HCT116 (cell line): Measurements from ENCODE around the gene ELAVL1. TPM values are rescaled to one million over a fixed set of nuclear protein-coding genes. Genes with fewer than 3 reads are reported as not detected.
A peak's percentile ranks its signal among the peaks of the same experiment; 100 is the strongest.

Source experiments
- ATAC-seq: fragments of 200-7000 bp; cut with Tn5 transposase; 2 replicates; pipeline ENCODE4 v1.9.1; 2020; ENCODE audit warnings: mild to moderate bottlenecking, moderate library complexity
- BruUV-seq: library from RNA; stranded (reverse); fragments of 400-500 nt; replicated peaks from 2 replicates; lab custom pipeline; 2021; lab: Mats Ljungman, UMichigan
- CTCF ChIA-PET: fragments of 300-600 bp; sonication (Branson Sonifier 250); formaldehyde crosslinking; loops from one replicate; lab custom pipeline; 2021; ENCODE audit warnings: antibody characterized with exemption; lab: Charles Lee
- POLR2A ChIA-PET: fragments of 300-600, 350-600 bp; sonication (Branson Sonifier 250); formaldehyde crosslinking; loops from one replicate; lab custom pipeline; 2021; ENCODE audit warnings: antibody characterized with exemption; lab: Charles Lee
- RAD21 ChIA-PET, 2 experiments: fragments of 300-600 bp; sonication (Branson Sonifier 250); formaldehyde crosslinking; loops; one replicate each; lab custom pipeline; 2023; ENCODE audit warnings: low total read pairs in 2 of 2; ENCODE audit not compliant: uncharacterized antibody in 2 of 2, unreplicated experiment in 2 of 2, low non-redundant PET in 1 of 2; lab: Charles Lee
- DNase-seq: peaks from one replicate; pipeline ENCODE4 v3.0.0-alpha.2; 2010; ENCODE audit warnings: low read depth, low spot score
- H2AFZ ChIP-seq: fragments of 200-600 bp; shearing (Covaris generic), sonication (generic); 2 replicates; pipeline ENCODE4 v1.6.1; 2017; ENCODE audit warnings: low read depth, mixed run types, mixed read lengths, antibody characterized with exemption, low read length; ENCODE audit not compliant: poor library complexity, severe bottlenecking
- H3K27ac ChIP-seq: 2 replicates; pipeline ENCODE4 v1.5.1; 2012; ENCODE audit warnings: low read depth, low read length
- H3K27me3 ChIP-seq: fragments of 200-600 bp; sonication (generic); 2 replicates; pipeline ENCODE4 v1.6.1; 2016; ENCODE audit warnings: mixed run types, low read length, mixed read lengths; ENCODE audit not compliant: insufficient read depth
- H3K36me3 ChIP-seq, 2 experiments: fragments of 200-500 bp in 1 of 2; fragments of 200-600 bp in 1 of 2; sonication (Bioruptor generic) in 1 of 2; sonication (generic) in 1 of 2; 2 replicates each; pipeline versions ENCODE4 v1.5.1 to v1.6.1; 2014 to 2016; ENCODE audit warnings: low read length in 2 of 2, inconsistent platforms in 1 of 2, mixed read lengths in 1 of 2, mixed run types in 1 of 2; ENCODE audit not compliant: insufficient read depth in 2 of 2, control insufficient read depth in 1 of 2
- H3K4me1 ChIP-seq, 2 experiments: fragments of 200-600 bp in 1 of 2; sonication (generic) in 1 of 2; 2 replicates each; pipeline versions ENCODE4 v1.5.1 to v1.6.1; 2012 to 2017; ENCODE audit warnings: low read length in 2 of 2, inconsistent platforms in 1 of 2, mild to moderate bottlenecking in 1 of 2, mixed read lengths in 1 of 2, mixed run types in 1 of 2, moderate library complexity in 1 of 2; ENCODE audit not compliant: insufficient read depth in 2 of 2, control insufficient read depth in 1 of 2
- H3K4me2 ChIP-seq: fragments of 200-600 bp; sonication (generic); 2 replicates; pipeline ENCODE4 v1.6.1; 2017; ENCODE audit warnings: mixed run types, low read length, mixed read lengths
- H3K4me3 ChIP-seq, 2 experiments: fragments of 200-600 bp in 1 of 2; sonication (generic) in 1 of 2; replicated peaks in 1 of 2; 2 replicates each; pipeline ENCODE4 v1.5.1; 2011 to 2016; ENCODE audit warnings: low read length in 2 of 2, control low read depth in 1 of 2, low read depth in 1 of 2, mild to moderate bottlenecking in 1 of 2, mixed read lengths in 1 of 2, mixed run types in 1 of 2
- H3K79me2 ChIP-seq: fragments of 200-600 bp; sonication (generic); 2 replicates; pipeline ENCODE4 v1.6.1; 2017; ENCODE audit warnings: mild to moderate bottlenecking, mixed run types, low read length, moderate library complexity, mixed read lengths; ENCODE audit not compliant: insufficient read depth
- H3K9ac ChIP-seq: fragments of 200-600 bp; sonication (generic); 2 replicates; pipeline ENCODE4 v1.6.1; 2016; ENCODE audit warnings: low read length, mixed read lengths
- H3K9me2 ChIP-seq: fragments of 200-600 bp; sonication (generic), shearing (Covaris generic); 2 replicates; pipeline ENCODE4 v1.6.1; 2017; ENCODE audit warnings: mixed run types, mild to moderate bottlenecking, moderate library complexity; ENCODE audit not compliant: insufficient read depth
- H3K9me3 ChIP-seq, 2 experiments: fragments of 200-500 bp in 1 of 2; fragments of 200-600 bp in 1 of 2; sonication (Bioruptor generic) in 1 of 2; sonication (generic) in 1 of 2; 2 replicates each; pipeline ENCODE4 v1.6.1; 2014 to 2017; ENCODE audit warnings: low read length in 2 of 2, mixed read lengths in 2 of 2, inconsistent platforms in 1 of 2, low read depth in 1 of 2, mild to moderate bottlenecking in 1 of 2, mixed run types in 1 of 2, moderate library complexity in 1 of 2; ENCODE audit not compliant: control insufficient read depth in 1 of 2, insufficient read depth in 1 of 2
- H4K20me1 ChIP-seq: fragments of 200-600 bp; sonication (generic), shearing (Covaris generic); 2 replicates; pipeline ENCODE4 v1.6.1; 2017; ENCODE audit warnings: mixed run types, mild to moderate bottlenecking, moderate library complexity; ENCODE audit not compliant: insufficient read depth
- ATF3 ChIP-seq: IDR thresholded peaks from 2 replicates; pipeline ENCODE4 v1.6.1; 2012
- CTCF ChIP-seq, 3 experiments: fragments of 200-600 bp in 1 of 3; sonication (generic) in 1 of 3; IDR thresholded peaks in 2 of 3; conservative IDR thresholded peaks in 1 of 3; 2 replicates each; pipeline ENCODE4 v1.5.1; 2012 to 2017; ENCODE audit warnings: low read depth in 2 of 3, low read length in 2 of 3, antibody characterized with exemption in 1 of 3, borderline replicate concordance in 1 of 3, control low read depth in 1 of 3, mild to moderate bottlenecking in 1 of 3, mixed read lengths in 1 of 3, mixed run types in 1 of 3, moderate library complexity in 1 of 3; ENCODE audit not compliant: insufficient read depth in 1 of 3
- POLR2AphosphoS5 ChIP-seq: IDR thresholded peaks from 2 replicates; pipeline ENCODE4 v1.6.1; 2011; ENCODE audit warnings: mild to moderate bottlenecking, low read depth, low read length, moderate library complexity
- RAD21 ChIP-seq: IDR thresholded peaks from 2 replicates; pipeline ENCODE4 v1.6.1; 2012; ENCODE audit warnings: low read depth, mild to moderate bottlenecking
- REST ChIP-seq: IDR thresholded peaks from 2 replicates; pipeline ENCODE4 v1.6.1; 2012; ENCODE audit warnings: low read depth
- YY1 ChIP-seq: IDR thresholded peaks from 2 replicates; pipeline ENCODE4 v1.6.1; 2011; ENCODE audit warnings: low read length, low read depth, moderate library complexity, mild to moderate bottlenecking; ENCODE audit not compliant: insufficient replicate concordance; ENCODE audit errors: extremely low read depth
- intact Hi-C: fragments of 100-400 bp; cut with micrococcal nuclease; formaldehyde crosslinking; loops from 2 replicates; pipeline ENCODE4 v1.10.0; 2022
- total RNA-seq: library from RNA; stranded (reverse); gene quantifications from one replicate; pipeline ENCODE4 v1.2.1, GENCODE V29; 2021; ENCODE audit not compliant: unreplicated experiment

The ELAVL1 gene
- total RNA-seq, 1 experiment from 2014 or later: 134 TPM

- Histone ChIP-seq H3K79me2 (peaks cover 85% of the 10 kb centered on the region), H3K27me3 (no peaks in the 10 kb centered on the region), H3K36me3 (peaks cover 6 to 7% of the 10 kb centered on the region in 2 experiments; a peak in 3 of 4 replicates), H3K27ac (peak overlapping the region; percentile 64), H2AFZ (no peak overlapping the region), H3K4me3 (peak overlapping the region; percentile 33 to 49), H3K4me1 (peaks cover 21 to 40% of the 10 kb centered on the region in 2 experiments), H3K9me3 (no peaks in the 10 kb centered on the region), H3K9me2 (no peaks in the 10 kb centered on the region), H4K20me1 (peaks cover 25% of the 10 kb centered on the region; the same call in 1 of the 2 replicates), H3K9ac (peak overlapping the region; percentile 58), H3K4me2 (peak overlapping the region; percentile 75)
- RAD21 ChIA-PET: interaction anchor here in 1 of 2 experiments (0.6 kb wide), 1 partner anchor 53 kb away, joined by 3 read pairs; no protein-coding TSS in a partner anchor
- BruUV-seq: no TSS peak
- TF ChIP-seq REST: no peak
- TF ChIP-seq POLR2AphosphoS5: peak; percentile 24; the same call in 1 of the 2 replicates
- no peak for TF ChIP-seq ATF3
- peak; percentile 31 for TF ChIP-seq YY1
- peak; percentile 60 for TF ChIP-seq RAD21
- TF ChIP-seq CTCF (IDR thresholded peaks at IDR 0.05 in 2 of 3, conservative IDR thresholded peaks at IDR 0.05 in 1 of 3; ENCODE audit: borderline replicate concordance in 1 of 3, insufficient read depth in 1 of 3, low read depth in 2 of 3, low read length in 2 of 3): peak; percentile 69 to 99 (median 96)
- CTCF ChIA-PET: interaction anchor here (0.6 to 1.7 kb wide), 13 partner anchors 10 to 218 kb away, joined by 3 to 14 read pairs (median 4); partner anchors contain the start of gene TIMM44
- DNase-seq: peak; percentile 55
- peak; percentile 67 for ATAC-seq
- POLR2A ChIA-PET: interaction anchor here (1.0 to 1.4 kb wide), 2 partner anchors 58 to 59 kb away, joined by 3 to 7 read pairs; partner anchors contain the start of gene TIMM44
- intact Hi-C loops: loop anchor here (5.0 to 10.0 kb wide), 2 partner anchors 153 to 250 kb away; no protein-coding TSS in a partner anchor
Observed at GRCh38 chr19:8001995-8002849, 3.2 kb downstream of the ELAVL1 start.
